K562 (cell line): Measurements from ENCODE around the gene MYOC. TPM values are rescaled to one million over a fixed set of nuclear protein-coding genes. Genes with fewer than 3 reads are reported as not detected.

ENCODE experiments used
- BRD4 ChIP-seq: fragments of 200-600 bp; sonication (generic); IDR thresholded peaks from 2 replicates; pipeline ENCODE4 v1.6.1; 2017; ENCODE audit warnings: inconsistent platforms
- CHD7 ChIP-seq: fragments of 200-600 bp; sonication (generic); IDR thresholded peaks from one replicate; pipeline ENCODE4 v1.6.1; 2012; ENCODE audit warnings: mild to moderate bottlenecking, low read depth, low read length, inconsistent platforms
- CTCF ChIP-seq, 3 experiments: IDR thresholded peaks in 2 of 3; conservative IDR thresholded peaks in 1 of 3; 2 replicates each; pipeline ENCODE4 v1.5.1; 2011 to 2012; ENCODE audit warnings: low read length in 3 of 3, mild to moderate bottlenecking in 3 of 3, control low read depth in 2 of 3, improper control_type of control experiment in 1 of 3, inconsistent platforms in 1 of 3, low read depth in 1 of 3, mixed read lengths in 1 of 3, moderate library complexity in 1 of 3; ENCODE audit not compliant: insufficient read depth in 2 of 3
- DPF2 ChIP-seq: fragments of 450-650 bp; IDR thresholded peaks from 2 replicates; pipeline ENCODE4 v1.6.1; 2016
- ETV5 ChIP-seq: sonication (generic); formaldehyde crosslinking; IDR thresholded peaks from 2 replicates; pipeline ENCODE4 v1.4.0; 2020; ENCODE audit warnings: low read depth, mild to moderate bottlenecking, missing genetic modification reagents
- EZH2 ChIP-seq: IDR thresholded peaks from 2 replicates; pipeline ENCODE4 v1.6.1; 2012; ENCODE audit warnings: low read depth, mild to moderate bottlenecking, inconsistent platforms, low read length, borderline replicate concordance
- FOXK2 ChIP-seq, 2 experiments: fragments of 450-650 bp; IDR thresholded peaks in 1 of 2; conservative IDR thresholded peaks in 1 of 2; 2 replicates each; pipeline ENCODE4 v1.6.1; 2016; ENCODE audit warnings: low read depth in 2 of 2, mild to moderate bottlenecking in 1 of 2
- MAFK ChIP-seq: IDR thresholded peaks from 2 replicates; pipeline ENCODE4 v1.6.1; 2011; ENCODE audit warnings: low read length, improper control_type of control experiment
- RB1 ChIP-seq: fragments of 450-650 bp; IDR thresholded peaks from 2 replicates; pipeline ENCODE4 v1.6.1; 2017; ENCODE audit warnings: low read depth, mild to moderate bottlenecking
- SLC30A9 ChIP-seq: fragments of 250-450 bp; sonication (Bioruptor Pico); IDR thresholded peaks from 2 replicates; pipeline ENCODE4 v1.8.0; 2022; ENCODE audit warnings: mild to moderate bottlenecking, moderate library complexity
- ZBTB33 ChIP-seq: sonication (generic); formaldehyde crosslinking; IDR thresholded peaks from 2 replicates; pipeline ENCODE4 v1.8.1; 2023; ENCODE audit warnings: mild to moderate bottlenecking, missing genetic modification reagents
- ZNF146 ChIP-seq: IDR thresholded peaks from one replicate; pipeline ENCODE4 v1.6.1; 2018; ENCODE audit warnings: missing compliant biosample characterization; ENCODE audit not compliant: unreplicated experiment
- ZNF24 ChIP-seq: fragments of 450-650 bp; IDR thresholded peaks from 2 replicates; pipeline ENCODE4 v1.6.1; 2016
- ZNF384 ChIP-seq: IDR thresholded peaks from 2 replicates; pipeline ENCODE4 v1.6.1; 2012; ENCODE audit warnings: low read depth, low read length, improper control_type of control experiment
- ZNF644 ChIP-seq: fragments of 200-800 bp; sonication (Bioruptor generic); IDR thresholded peaks from 2 replicates; pipeline ENCODE4 v1.6.1; 2016; ENCODE audit warnings: low read depth, missing genetic modification characterization, missing compliant biosample characterization
- polyA plus RNA-seq, 8 experiments: library from polyadenylated mRNA; depleted of rRNA in 4 of 8; stranded (reverse) in 5 of 8; unstranded in 3 of 8; fragments of >200 nt; fragmentation: Nextera tagmentation in 2 of 8; fragmentation: Illumina TruSeq in 1 of 8; extraction: Ambion mirVana in 2 of 8; extraction: Trizol in 1 of 8; gene quantifications; 2 replicates each; pipeline versions ENCODE4 v1.2.1 to v1.2.3, GENCODE V29; 2011 to 2014; ENCODE audit warnings: inconsistent platforms in 1 of 8, missing spikeins in 1 of 8
- total RNA-seq, 7 experiments: library from RNA; depleted of rRNA in 6 of 7; stranded (reverse); fragments of >200 nt in 6 of 7; fragmentation: Illumina TruSeq in 2 of 7; extraction: Trizol in 2 of 7; gene quantifications; 2 replicates each; pipeline versions ENCODE4 v1.2.1 to v1.2.3, GENCODE V29; 2011 to 2021; ENCODE audit warnings: low replicate concordance in 1 of 7

MYOC gene
- total and polyA plus RNA-seq, 9 of the 15 experiments (the other 6 are each of a cell fraction or from before 2014, with no cell fraction given), result not detected

GRCh38 chr1:171668372-171668771 lies 15.9 kb upstream of the MYOC start (continued):
- TF ChIP-seq FOXK2 (conservative IDR thresholded peaks at IDR 0.05 in 1 of 2, IDR thresholded peaks at IDR 0.05 in 1 of 2; ENCODE audit: low read depth in 2 of 2) (no peak), ZNF384 (no peak), EZH2 (no peak), BRD4 (no peak), ZNF24 (no peak), RB1 (no peak), CHD7 (no peak), ZNF644 (no peak), SLC30A9 (no peak), ZBTB33 (CRISPR knock-in tag) (no peak), MAFK (peak; percentile 50), ETV5 (CRISPR knock-in tag) (no peak), DPF2 (no peak), CTCF (IDR thresholded peaks at IDR 0.05 in 2 of 3, conservative IDR thresholded peaks at IDR 0.05 in 1 of 3; ENCODE audit: insufficient read depth in 2 of 3, low read depth in 1 of 3, low read length in 3 of 3) (no peak), ZNF146 (CRISPR knock-in tag) (no peak)
